H9 (cell line): ENCODE data around the gene RTP3. TPM values are rescaled to one million over a fixed set of nuclear protein-coding genes. Genes with fewer than 3 reads are reported as not detected.

Experiments used
- DNase-seq: peaks from one replicate; pipeline ENCODE4 v3.0.0-alpha.2; 2017
- H2AFZ ChIP-seq: one replicate; pipeline ENCODE4 v1.6.1; 2013; ENCODE audit warnings: mild to moderate bottlenecking, low read length, control low read depth, moderate library complexity
- H2AK5ac ChIP-seq: 2 replicates; pipeline ENCODE4 v1.6.1; 2013; ENCODE audit warnings: low read length, control low read depth, mixed read lengths; ENCODE audit not compliant: insufficient read length
- H2BK120ac ChIP-seq: one replicate; pipeline ENCODE4 v1.6.1; 2013; ENCODE audit warnings: low read depth, mild to moderate bottlenecking, low read length, control low read depth, inconsistent platforms; ENCODE audit not compliant: poor library complexity, severe bottlenecking
- H2BK12ac ChIP-seq: 2 replicates; pipeline ENCODE4 v1.6.1; 2013; ENCODE audit warnings: low read length, control low read depth, mixed read lengths, low read depth; ENCODE audit not compliant: insufficient read length
- H2BK15ac ChIP-seq: 2 replicates; pipeline ENCODE4 v1.6.1; 2013; ENCODE audit warnings: low read depth, low read length, control low read depth
- H2BK20ac ChIP-seq: one replicate; pipeline ENCODE4 v1.6.1; 2013; ENCODE audit warnings: low read depth, mild to moderate bottlenecking, low read length, control low read depth, inconsistent platforms; ENCODE audit not compliant: poor library complexity, severe bottlenecking
- H2BK5ac ChIP-seq: 2 replicates; pipeline ENCODE4 v1.6.1; 2013; ENCODE audit warnings: low read length, control low read depth, mixed read lengths; ENCODE audit not compliant: insufficient read length
- H3K14ac ChIP-seq: 2 replicates; pipeline ENCODE4 v1.6.1; 2013; ENCODE audit warnings: low read length, control low read depth; ENCODE audit not compliant: insufficient read depth
- H3K18ac ChIP-seq: 2 replicates; pipeline ENCODE4 v1.6.1; 2013; ENCODE audit warnings: low read depth, mild to moderate bottlenecking, mixed read lengths, low read length, control low read depth; ENCODE audit not compliant: insufficient read length
- H3K23ac ChIP-seq: 2 replicates; pipeline ENCODE4 v1.6.1; 2013; ENCODE audit warnings: low read length, control low read depth, mixed read lengths, low read depth; ENCODE audit not compliant: insufficient read length
- H3K23me2 ChIP-seq: 2 replicates; pipeline ENCODE4 v1.6.1; 2013; ENCODE audit warnings: low read depth, mild to moderate bottlenecking, mixed read lengths, low read length, control low read depth; ENCODE audit not compliant: insufficient read length, poor library complexity, severe bottlenecking
- H3K27ac ChIP-seq: 2 replicates; pipeline ENCODE4 v1.5.1; 2013; ENCODE audit warnings: low read length, control low read depth, mixed read lengths, low read depth; ENCODE audit not compliant: insufficient read length
- H3K27me3 ChIP-seq: 2 replicates; pipeline ENCODE4 v1.6.1; 2013; ENCODE audit warnings: low read length, control low read depth, inconsistent platforms; ENCODE audit not compliant: insufficient read depth
- H3K4ac ChIP-seq: 2 replicates; pipeline ENCODE4 v1.6.1; 2013; ENCODE audit warnings: low read depth, mild to moderate bottlenecking, control low read depth, inconsistent platforms, low read length, moderate library complexity
- H3K4me1 ChIP-seq: 2 replicates; pipeline ENCODE4 v1.6.1; 2013; ENCODE audit warnings: low read length, control low read depth, inconsistent platforms; ENCODE audit not compliant: insufficient read depth
- H3K4me2 ChIP-seq: 2 replicates; pipeline ENCODE4 v1.6.1; 2013; ENCODE audit warnings: low read length, control low read depth, mixed read lengths; ENCODE audit not compliant: insufficient read length, insufficient read depth
- H3K56ac ChIP-seq: 2 replicates; pipeline ENCODE4 v1.6.1; 2013; ENCODE audit warnings: low read depth, mild to moderate bottlenecking, mixed read lengths, low read length, control low read depth; ENCODE audit not compliant: insufficient read length
- H3K79me1 ChIP-seq: 2 replicates; pipeline ENCODE4 v1.6.1; 2013; ENCODE audit warnings: low read depth, mild to moderate bottlenecking, moderate library complexity, low read length, control low read depth, inconsistent platforms; ENCODE audit not compliant: insufficient read depth, poor library complexity, severe bottlenecking
- H3K79me2 ChIP-seq: 2 replicates; pipeline ENCODE4 v1.6.1; 2013; ENCODE audit warnings: low read length, control low read depth, inconsistent platforms; ENCODE audit not compliant: insufficient read depth
- H3K9ac ChIP-seq: 2 replicates; pipeline ENCODE4 v1.6.1; 2013; ENCODE audit warnings: low read length, control low read depth, mixed read lengths; ENCODE audit not compliant: insufficient read length; ENCODE audit errors: extremely low read depth
- H3K9me3 ChIP-seq: one replicate; pipeline ENCODE4 v1.6.1; 2013; ENCODE audit warnings: low read depth, low read length, inconsistent platforms; ENCODE audit not compliant: control insufficient read depth
- H3T11ph ChIP-seq: one replicate; pipeline ENCODE4 v1.6.1; 2013; ENCODE audit warnings: mild to moderate bottlenecking, low read length, control low read depth, inconsistent platforms
- H4K20me1 ChIP-seq: one replicate; pipeline ENCODE4 v1.6.1; 2013; ENCODE audit not compliant: control insufficient read depth, insufficient read length, insufficient read depth
- H4K5ac ChIP-seq: 2 replicates; pipeline ENCODE4 v1.6.1; 2013; ENCODE audit warnings: low read depth, mild to moderate bottlenecking, mixed read lengths, low read length, control low read depth; ENCODE audit not compliant: insufficient read length
- H4K8ac ChIP-seq: replicated peaks from 2 replicates; pipeline ENCODE4 v1.6.1; 2013; ENCODE audit warnings: low read length, control low read depth, mixed read lengths, low read depth; ENCODE audit not compliant: insufficient read length
- H4K91ac ChIP-seq: 2 replicates; pipeline ENCODE4 v1.6.1; 2013; ENCODE audit warnings: low read depth, mild to moderate bottlenecking, moderate library complexity, mixed read lengths, low read length, control low read depth; ENCODE audit not compliant: insufficient read length
- H3K27ac Mint-ChIP-seq, 3 experiments: 2 replicates in 2 of 3; 3 replicates in 1 of 3; pipeline ENCODE4 v1.8.0; 2020 to 2021; ENCODE audit warnings: mixed read lengths in 3 of 3, mild to moderate bottlenecking in 1 of 3, moderate library complexity in 1 of 3
- H3K27me3 Mint-ChIP-seq: 2 replicates; pipeline ENCODE4 v1.8.0; 2021; ENCODE audit warnings: low read depth, mild to moderate bottlenecking, moderate library complexity, mixed read lengths
- H3K36me3 Mint-ChIP-seq, 3 experiments: 2 replicates in 2 of 3; 3 replicates in 1 of 3; pipeline ENCODE4 v1.8.0; 2020 to 2021; ENCODE audit warnings: low read depth in 3 of 3, mixed read lengths in 3 of 3; ENCODE audit not compliant: insufficient read depth in 1 of 3
- H3K4me1 Mint-ChIP-seq, 2 experiments: 2 replicates each; pipeline ENCODE4 v1.8.0; 2020; ENCODE audit warnings: mixed read lengths in 2 of 2
- H3K4me3 Mint-ChIP-seq, 2 experiments: 2 replicates in 1 of 2; 3 replicates in 1 of 2; pipeline ENCODE4 v1.8.0; 2020 to 2021; ENCODE audit warnings: mild to moderate bottlenecking in 2 of 2, mixed read lengths in 2 of 2, moderate library complexity in 1 of 2
- H3K9me3 Mint-ChIP-seq, 2 experiments: 2 replicates in 1 of 2; 3 replicates in 1 of 2; pipeline ENCODE4 v1.8.0; 2020; ENCODE audit warnings: mild to moderate bottlenecking in 2 of 2, mixed read lengths in 2 of 2, moderate library complexity in 1 of 2
- CTCF ChIP-seq: fragments of 200-600 bp; sonication (generic); conservative IDR thresholded peaks from 3 replicates; pipeline ENCODE4 v1.8.0; 2021; ENCODE audit warnings: antibody characterized with exemption, mild to moderate bottlenecking
- WGBS: extraction: QIAGEN DNeasy Blood & Tissue Kit; methylation state at CpG from one replicate; pipeline ENCODE4 v1.1.7; 2013; ENCODE audit warnings: missing lambda C conversion rate, low lambda C conversion rate, mixed read lengths; ENCODE audit not compliant: insufficient read length; ENCODE audit errors: extremely low coverage; 5-methylcytosine and 5-hydroxymethylcytosine counted together
- total RNA-seq: library from RNA; stranded (reverse); gene quantifications from 2 replicates; pipeline ENCODE4 v1.2.1, GENCODE V29; 2021

Gene RTP3
- total RNA-seq, 1 experiment from 2014 or later: not detected

DNA sequence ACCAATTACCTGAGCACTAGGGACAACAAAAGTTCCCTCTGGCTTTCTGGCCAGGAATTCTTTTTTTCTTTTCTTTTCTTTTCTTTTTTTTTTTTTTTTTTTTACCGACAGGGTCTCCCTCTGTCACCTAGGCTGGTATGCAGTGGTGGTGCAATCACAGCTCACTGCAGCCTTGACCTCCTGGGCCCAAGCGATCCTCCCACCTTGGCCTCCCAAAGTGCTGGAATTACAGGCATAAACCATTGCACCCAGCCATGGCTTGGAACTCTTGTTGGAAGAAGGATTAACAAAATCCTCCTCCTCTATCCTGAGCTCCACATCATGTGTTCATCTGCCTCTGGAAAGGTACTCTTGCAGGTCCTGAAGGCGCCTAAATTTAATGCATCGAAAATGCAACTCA, 30.2 kb upstream of the RTP3 start:
- no peaks in the 10 kb centered on the region for H3K9me3 Mint-ChIP-seq
- WGBS: no CpG with 5 or more reads among the region's 4 CpGs

More for the DNA sequence above, 30.2 kb upstream of the RTP3 start:
- H4K20me1 ChIP-seq: no peaks in the 10 kb centered on the region
- no peak overlapping the region for H4K91ac ChIP-seq
- H2BK5ac ChIP-seq: no peak overlapping the region
- H3T11ph ChIP-seq: no peak overlapping the region
- TF ChIP-seq CTCF: no peak
- H2BK12ac ChIP-seq: no peak overlapping the region
- Mint-ChIP-seq H3K4me1 (peaks cover 0 to 4% of the 10 kb centered on the region in 2 experiments; a peak in 2 of 4 replicates), H3K4me3 (no peak overlapping the region), H3K27ac (no peak overlapping the region; a peak in 1 of 7 replicates), H3K27me3 (peaks cover 16% of the 10 kb centered on the region), H3K36me3 (no peaks in the 10 kb centered on the region)
- H2BK120ac ChIP-seq: no peak overlapping the region
- no peak overlapping the region for H2AK5ac ChIP-seq
- H3K9me3 ChIP-seq: no peaks in the 10 kb centered on the region
- H3K23me2 ChIP-seq: no peaks in the 10 kb centered on the region
- H3K27ac ChIP-seq: no peak overlapping the region
- no peak overlapping the region for H3K4ac ChIP-seq
- H3K27me3 ChIP-seq: no peaks in the 10 kb centered on the region; the same call in 1 of the 2 replicates
- H3K79me2 ChIP-seq: no peaks in the 10 kb centered on the region
- H3K23ac ChIP-seq: no peak overlapping the region
- H4K5ac ChIP-seq: no peak overlapping the region
- H3K9ac ChIP-seq: no peak overlapping the region
- H3K56ac ChIP-seq: no peak overlapping the region
- no peaks in the 10 kb centered on the region for H3K4me1 ChIP-seq
- no peaks in the 10 kb centered on the region for H3K79me1 ChIP-seq
- no peak overlapping the region for H3K14ac ChIP-seq
- no peak overlapping the region for H3K18ac ChIP-seq
- H3K4me2 ChIP-seq: no peak overlapping the region
- peak; percentile 0 for DNase-seq
- no peak overlapping the region for H2BK20ac ChIP-seq
- H4K8ac ChIP-seq: no peak overlapping the region
- H2BK15ac ChIP-seq: no peak overlapping the region
- no peak overlapping the region for H2AFZ ChIP-seq
